H1 (cell line): ENCODE measurements around the gene RESP18. TPM values are rescaled to one million over a fixed set of nuclear protein-coding genes. Genes with fewer than 3 reads are reported as not detected.

Experiments
- CTCF ChIA-PET: fragments of 300-600 bp; sonication (Branson Sonifier 250); formaldehyde crosslinking; loops from one replicate; lab custom pipeline; 2021; ENCODE audit not compliant: partially characterized antibody; lab: Charles Lee
- POLR2A ChIA-PET: fragments of 300-600 bp; sonication (Branson Sonifier 250); formaldehyde crosslinking; loops from one replicate; lab custom pipeline; 2021; ENCODE audit warnings: inconsistent platforms; ENCODE audit not compliant: partially characterized antibody; lab: Charles Lee
- DNase-seq, 2 experiments: peaks; one replicate each; pipeline versions ENCODE4 v3.0.0 to v3.0.0-alpha.2; 2010 to 2022; ENCODE audit warnings: low spot score in 2 of 2, low read depth in 1 of 2, mixed read lengths in 1 of 2
- FAIRE-seq: peaks from 2 replicates; lab custom pipeline; 2011; peaks lifted over from hg19 to GRCh38; lab: Jason Lieb, UNC
- H2AFZ ChIP-seq: 2 replicates; pipeline ENCODE4 v1.8.1; 2012; ENCODE audit warnings: low read length, inconsistent platforms
- H2AK5ac ChIP-seq: 2 replicates; pipeline ENCODE4 v1.6.1; 2013; ENCODE audit warnings: low read depth, low read length
- H2BK120ac ChIP-seq: replicated peaks from 2 replicates; pipeline ENCODE3; 2013; ENCODE audit warnings: low read depth, low read length, inconsistent platforms
- H2BK12ac ChIP-seq: 2 replicates; pipeline ENCODE4 v1.6.1; 2013; ENCODE audit warnings: low read depth, low read length
- H2BK15ac ChIP-seq: 2 replicates; pipeline ENCODE4 v1.6.1; 2013; ENCODE audit warnings: low read length
- H2BK20ac ChIP-seq: 2 replicates; pipeline ENCODE4 v1.6.1; 2013; ENCODE audit warnings: low read length
- H2BK5ac ChIP-seq: 2 replicates; pipeline ENCODE4 v1.6.1; 2013; ENCODE audit warnings: low read depth, low read length
- H3K14ac ChIP-seq: 2 replicates; pipeline ENCODE4 v1.6.1; 2013; ENCODE audit warnings: inconsistent platforms; ENCODE audit not compliant: insufficient read length
- H3K18ac ChIP-seq: 2 replicates; pipeline ENCODE4 v1.6.1; 2013; ENCODE audit warnings: low read length; ENCODE audit errors: extremely low read depth
- H3K23ac ChIP-seq: 2 replicates; pipeline ENCODE4 v1.6.1; 2013; ENCODE audit warnings: inconsistent platforms; ENCODE audit not compliant: insufficient read length
- H3K23me2 ChIP-seq: 2 replicates; pipeline ENCODE4 v1.6.1; 2013; ENCODE audit warnings: low read depth, low read length
- H3K27ac ChIP-seq: 2 replicates; pipeline ENCODE4 v1.6.1; 2011; ENCODE audit warnings: low read depth, low read length, inconsistent platforms
- H3K27me3 ChIP-seq, 4 experiments: replicated peaks in 1 of 4; 1 replicate in 1 of 4; 2 replicates in 3 of 4; pipeline versions ENCODE4 v1.6.1 to v1.8.1; 2011 to 2013; ENCODE audit warnings: low read length in 3 of 4, mild to moderate bottlenecking in 3 of 4, inconsistent platforms in 2 of 4, mixed read lengths in 2 of 4, moderate library complexity in 1 of 4; ENCODE audit not compliant: control insufficient read depth in 3 of 4, insufficient read depth in 3 of 4; ENCODE audit errors: extremely low read depth in 1 of 4
- H3K36me3 ChIP-seq, 4 experiments: 2 replicates each; pipeline versions ENCODE4 v1.6.1 to v1.8.1; 2011 to 2013; ENCODE audit warnings: mild to moderate bottlenecking in 4 of 4, low read length in 3 of 4, moderate library complexity in 2 of 4, control low read depth in 1 of 4, inconsistent platforms in 1 of 4; ENCODE audit not compliant: insufficient read depth in 4 of 4, control insufficient read depth in 2 of 4
- H3K4ac ChIP-seq: replicated peaks from 2 replicates; pipeline ENCODE3; 2013; ENCODE audit warnings: low read length, low read depth, mixed read lengths, inconsistent platforms; ENCODE audit not compliant: insufficient read length
- H3K4me1 ChIP-seq, 4 experiments: replicated peaks in 1 of 4; 1 replicate in 1 of 4; 2 replicates in 3 of 4; pipeline versions ENCODE4 v1.6.1 to v1.8.1; 2011 to 2013; ENCODE audit warnings: low read length in 3 of 4, inconsistent platforms in 2 of 4, mixed read lengths in 1 of 4; ENCODE audit not compliant: insufficient read depth in 4 of 4, control insufficient read depth in 3 of 4
- H3K4me2 ChIP-seq, 2 experiments: 2 replicates each; pipeline versions ENCODE4 v1.6.1 to v1.8.1; 2011 to 2013; ENCODE audit warnings: low read depth in 2 of 2, low read length in 2 of 2, control low read depth in 1 of 2, inconsistent platforms in 1 of 2, mild to moderate bottlenecking in 1 of 2; ENCODE audit not compliant: insufficient read depth in 1 of 2
- H3K4me3 ChIP-seq, 4 experiments: fragments of 200-600, 300-600 bp in 1 of 4; sonication (generic), shearing (Covaris generic), sonication (Bioruptor Twin) in 1 of 4; 2 replicates each; pipeline versions ENCODE4 v1.5.1 to v1.8.1; 2011 to 2016; ENCODE audit warnings: low read length in 4 of 4, low read depth in 3 of 4, control low read depth in 2 of 4, inconsistent platforms in 2 of 4, mild to moderate bottlenecking in 2 of 4, mixed read lengths in 1 of 4, moderate library complexity in 1 of 4; ENCODE audit not compliant: insufficient read depth in 2 of 4; ENCODE audit errors: extremely low read depth in 1 of 4
- H3K56ac ChIP-seq: replicated peaks from 2 replicates; pipeline ENCODE3; 2013; ENCODE audit warnings: low read depth, mild to moderate bottlenecking, mixed read lengths, low read length, inconsistent platforms; ENCODE audit not compliant: insufficient read length
- H3K79me1 ChIP-seq: 2 replicates; pipeline ENCODE4 v1.6.1; 2013; ENCODE audit warnings: low read depth, low read length, control low read depth
- H3K79me2 ChIP-seq, 2 experiments: 2 replicates each; pipeline versions ENCODE4 v1.6.1 to v1.8.1; 2012 to 2013; ENCODE audit warnings: low read length in 2 of 2, mild to moderate bottlenecking in 2 of 2, inconsistent platforms in 1 of 2; ENCODE audit not compliant: insufficient read depth in 2 of 2, control insufficient read depth in 1 of 2
- H3K9ac ChIP-seq, 4 experiments: replicated peaks in 1 of 4; 1 replicate in 1 of 4; 2 replicates in 3 of 4; pipeline versions ENCODE4 v1.6.1 to v1.8.1; 2011 to 2013; ENCODE audit warnings: low read depth in 3 of 4, low read length in 3 of 4, control low read depth in 2 of 4, mild to moderate bottlenecking in 2 of 4, moderate library complexity in 2 of 4, inconsistent platforms in 1 of 4; ENCODE audit errors: extremely low read depth in 1 of 4
- H3K9me3 ChIP-seq, 2 experiments: 2 replicates each; pipeline versions ENCODE4 v1.6.1 to v1.8.1; 2012 to 2013; ENCODE audit warnings: mild to moderate bottlenecking in 2 of 2, moderate library complexity in 2 of 2, control low read depth in 1 of 2, inconsistent platforms in 1 of 2, low read depth in 1 of 2, low read length in 1 of 2, mixed read lengths in 1 of 2; ENCODE audit not compliant: insufficient read depth in 2 of 2
- H4K20me1 ChIP-seq, 2 experiments: replicated peaks in 1 of 2; 2 replicates each; pipeline versions ENCODE3 to v1.8.1; 2011 to 2013; ENCODE audit warnings: inconsistent platforms in 2 of 2, low read length in 2 of 2, mild to moderate bottlenecking in 1 of 2; ENCODE audit not compliant: insufficient read depth in 2 of 2, control insufficient read depth in 1 of 2
- H4K5ac ChIP-seq: 2 replicates; pipeline ENCODE4 v1.6.1; 2013; ENCODE audit warnings: low read length, low read depth, mixed read lengths, inconsistent platforms; ENCODE audit not compliant: insufficient read length
- H4K8ac ChIP-seq: 2 replicates; pipeline ENCODE4 v1.8.0; 2013; ENCODE audit warnings: mild to moderate bottlenecking, moderate library complexity, low read length, inconsistent platforms; ENCODE audit not compliant: insufficient read depth; ENCODE audit errors: extremely low read depth
- H4K91ac ChIP-seq: replicated peaks from 2 replicates; pipeline ENCODE3; 2013; ENCODE audit warnings: low read length, mixed read lengths, inconsistent platforms; ENCODE audit not compliant: insufficient read length
- BRCA1 ChIP-seq: IDR thresholded peaks from 2 replicates; pipeline ENCODE4 v1.6.1; 2012; ENCODE audit warnings: low read depth, low read length, improper control_type of control experiment
- WGBS, 2 experiments: shearing (Covaris generic) in 1 of 2; methylation state at CpG; one replicate each; pipeline versions ENCODE4 v1.1.6 to v1.1.7; 2013 to 2015; ENCODE audit warnings: low lambda C conversion rate in 2 of 2, mixed read lengths in 2 of 2, inconsistent platforms in 1 of 2, low coverage in 1 of 2, missing lambda C conversion rate in 1 of 2; ENCODE audit not compliant: insufficient replicate concordance in 2 of 2, insufficient coverage in 1 of 2, insufficient read length in 1 of 2; ENCODE audit errors: extremely low coverage in 1 of 2, missing lambda C conversion rate in 1 of 2; 5-methylcytosine and 5-hydroxymethylcytosine counted together
- polyA plus RNA-seq, 7 experiments: library from polyadenylated mRNA; depleted of rRNA in 3 of 7; stranded (reverse) in 5 of 7; unstranded in 2 of 7; fragments of >200 nt in 5 of 7; fragments of 200-250 nt in 2 of 7; gene quantifications; 1 replicate in 5 of 7; 2 replicates in 1 of 7; 4 replicates in 1 of 7; pipeline versions ENCODE4 v1.2.1 to v1.2.3, GENCODE V29; 2011 to 2013; ENCODE audit warnings: missing spikeins in 2 of 7, mixed read lengths in 2 of 7
- total RNA-seq: library from RNA; stranded (reverse); fragmentation: NEBNext Ultra II Directional; extraction: Animal tissue kit (Norgen Biotek cat#: 25700); gene quantifications from 2 replicates; pipeline ENCODE4 v1.2.1, GENCODE V29; 2021
- TF ChIP-seq, protein P1 (sequence below), 3 experiments: IDR thresholded peaks; 1 replicate in 2 of 3; 2 replicates in 1 of 3; pipeline versions ENCODE4 v1.5.1 to v1.6.1; 2011; ENCODE audit warnings: low read length in 3 of 3, mild to moderate bottlenecking in 3 of 3, inconsistent platforms in 2 of 3, low read depth in 1 of 3, moderate library complexity in 1 of 3; ENCODE audit not compliant: insufficient read depth in 1 of 3; ENCODE audit errors: control extremely low read depth in 1 of 3

Gene RESP18
- total and polyA plus RNA-seq, 2 of the 8 experiments (the other 6 are each of a cell fraction or from before 2014, with no cell fraction given), result not detected

- Histone ChIP-seq H3K9me3 (no peaks in the 10 kb centered on the region), H2BK20ac (no peak overlapping the region), H3K27me3 (peaks cover 0 to 36% (median 19%) of the 10 kb centered on the region in 4 experiments; a peak in 6 of 7 replicates), H3K4me1 (peaks cover 0 to 8% (median 3%) of the 10 kb centered on the region in 4 experiments; a peak in 4 of 7 replicates), H3K4me3 (no peak overlapping the region), H3K18ac (no peak overlapping the region), H3K4me2 (no peak overlapping the region), H4K20me1 (no peaks in the 10 kb centered on the region), H3K4ac (no peak overlapping the region), H4K8ac (no peak overlapping the region; the same call in 1 of the 2 replicates), H2BK120ac (no peak overlapping the region), H4K91ac (peak overlapping the region; percentile 40), H2BK5ac (no peak overlapping the region), H2AFZ (no peak overlapping the region), H3K36me3 (no peaks in the 10 kb centered on the region), H2BK12ac (no peak overlapping the region), H3K23me2 (peaks cover 4% of the 10 kb centered on the region; the same call in 1 of the 2 replicates), H3K14ac (no peak overlapping the region), H3K9ac (no peak overlapping the region), H4K5ac (no peak overlapping the region), H3K79me1 (no peaks in the 10 kb centered on the region; the same call in 1 of the 2 replicates), H3K23ac (no peak overlapping the region), H3K27ac (no peak overlapping the region), H2AK5ac (no peak overlapping the region), H2BK15ac (no peak overlapping the region), H3K79me2 (no peaks in the 10 kb centered on the region), H3K56ac (no peak overlapping the region)
- peak; percentile 13 for FAIRE-seq
- ChIA-PET CTCF (interaction anchor here (0.6 to 13.4 kb wide), 28 partner anchors 6 to 243 kb away, joined by 3 to 118 read pairs (median 5); partner anchors contain the start of genes ANKZF1, ATG9A, DNAJB2 and GLB1L), POLR2A (interaction anchor here (2.1 to 3.7 kb wide), 2 partner anchors 11 to 79 kb away, joined by 6 to 19 read pairs; partner anchors contain the start of gene ABCB6)
- no peak for DNase-seq
- no peak for TF ChIP-seq BRCA1
- TF ChIP-seq, protein P1, sequence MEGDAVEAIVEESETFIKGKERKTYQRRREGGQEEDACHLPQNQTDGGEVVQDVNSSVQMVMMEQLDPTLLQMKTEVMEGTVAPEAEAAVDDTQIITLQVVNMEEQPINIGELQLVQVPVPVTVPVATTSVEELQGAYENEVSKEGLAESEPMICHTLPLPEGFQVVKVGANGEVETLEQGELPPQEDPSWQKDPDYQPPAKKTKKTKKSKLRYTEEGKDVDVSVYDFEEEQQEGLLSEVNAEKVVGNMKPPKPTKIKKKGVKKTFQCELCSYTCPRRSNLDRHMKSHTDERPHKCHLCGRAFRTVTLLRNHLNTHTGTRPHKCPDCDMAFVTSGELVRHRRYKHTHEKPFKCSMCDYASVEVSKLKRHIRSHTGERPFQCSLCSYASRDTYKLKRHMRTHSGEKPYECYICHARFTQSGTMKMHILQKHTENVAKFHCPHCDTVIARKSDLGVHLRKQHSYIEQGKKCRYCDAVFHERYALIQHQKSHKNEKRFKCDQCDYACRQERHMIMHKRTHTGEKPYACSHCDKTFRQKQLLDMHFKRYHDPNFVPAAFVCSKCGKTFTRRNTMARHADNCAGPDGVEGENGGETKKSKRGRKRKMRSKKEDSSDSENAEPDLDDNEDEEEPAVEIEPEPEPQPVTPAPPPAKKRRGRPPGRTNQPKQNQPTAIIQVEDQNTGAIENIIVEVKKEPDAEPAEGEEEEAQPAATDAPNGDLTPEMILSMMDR (IDR thresholded peaks at IDR 0.05; ENCODE audit: control extremely low read depth in 1 of 3, insufficient read depth in 1 of 3, low read depth in 1 of 3, low read length in 3 of 3), result peak in 1 of 3 experiments; percentile 5; a peak in 1 of 4 replicates
- 86% methylated on average over 14 of the region's 14 CpGs; no CpG with 5 or more reads in 1 of the 2 experiments for WGBS, 2 experiments
Observed at GRCh38 chr2:219297766-219298456, 34.6 kb downstream of the RESP18 start.
